Globus pallidus (tissue), 1 donor: Measurements from ENCODE around the gene CHCHD1.
"Not testable (repeated sequence)": the region's sequence is repeated elsewhere in the genome, so short reads cannot be mapped to it uniquely, and the experiment has no call there.

Source experiments
- DNase-seq: peaks from one replicate; pipeline ENCODE4 v3.0.0-alpha.2; 2015; ENCODE audit warnings: low spot score

CHCHD1 gene

GRCh38 chr10:73793456-73793855 is 11.6 kb downstream of the CHCHD1 start:
- no peak for DNase-seq

- DNase-seq, result not testable (repeated sequence)
Measured at GRCh38 chr10:73795491-73795890, 13.6 kb downstream of the CHCHD1 start.

- not testable (repeated sequence) for DNase-seq
Measured at GRCh38 chr10:73796035-73796434, 14.2 kb downstream of the CHCHD1 start.

GRCh38 chr10:73796766-73797165 is 14.9 kb downstream of the CHCHD1 start:
- DNase-seq, result no peak

GRCh38 chr10:73797324-73798025 is 15.6 kb downstream of the CHCHD1 start:
- DNase-seq, result no peak

- DNase-seq, result no peak
Measured at GRCh38 chr10:73798087-73798486, 16.2 kb downstream of the CHCHD1 start.

GRCh38 chr10:73798927-73799560 is 17.2 kb downstream of the CHCHD1 start:
- no peak for DNase-seq

- DNase-seq, result no peak
Measured at GRCh38 chr10:73799899-73800559, 18.2 kb downstream of the CHCHD1 start.

GRCh38 chr10:73800560-73801252 is 18.9 kb downstream of the CHCHD1 start:
- DNase-seq, result no peak

GRCh38 chr10:73801253-73801590 is 19.4 kb downstream of the CHCHD1 start:
- DNase-seq, result no peak

GRCh38 chr10:73802276-73802991 is 20.6 kb downstream of the CHCHD1 start:
- no peak for DNase-seq

- no peak for DNase-seq
Measured at GRCh38 chr10:73803680-73804286, 21.9 kb downstream of the CHCHD1 start.

GRCh38 chr10:73806176-73806950 is 24.5 kb downstream of the CHCHD1 start:
- no peak for DNase-seq

- no peak for DNase-seq
Measured at GRCh38 chr10:73807471-73807870, 25.6 kb downstream of the CHCHD1 start.

GRCh38 chr10:73808021-73808815 is 26.4 kb downstream of the CHCHD1 start:
- no peak for DNase-seq

- no peak for DNase-seq
Measured at GRCh38 chr10:73809061-73809818, 27.4 kb downstream of the CHCHD1 start.

- no peak for DNase-seq
Measured at GRCh38 chr10:73810358-73810734, 28.5 kb downstream of the CHCHD1 start.

- no peak for DNase-seq
Measured at GRCh38 chr10:73810735-73811465, 29.1 kb downstream of the CHCHD1 start.

GRCh38 chr10:73812657-73813056 is 30.8 kb downstream of the CHCHD1 start:
- no peak for DNase-seq
